HAP-1 (cell line): ENCODE measurements around the gene BAHD1.
A peak's percentile ranks its signal among the peaks of the same experiment; 100 is the strongest.

ENCODE experiments used
- DNase-seq, 2 experiments: peaks; one replicate each; pipeline ENCODE4 v3.0.0-alpha.2; 2016 to 2020; ENCODE audit warnings: low spot score in 2 of 2
- H3K27me3 ChIP-seq: fragments of 250-450 bp; sonication (Bioruptor Pico); 2 replicates; pipeline ENCODE4 v1.5.1; 2020; ENCODE audit warnings: low read depth, mild to moderate bottlenecking, moderate library complexity
- H3K36me3 ChIP-seq: fragments of 250-450 bp; sonication (Bioruptor Pico); replicated peaks from 2 replicates; pipeline ENCODE4 v1.5.1; 2020; ENCODE audit warnings: mild to moderate bottlenecking
- H3K4me1 ChIP-seq: fragments of 250-450 bp; sonication (Bioruptor Pico); 2 replicates; pipeline ENCODE4 v1.5.1; 2020; ENCODE audit warnings: mild to moderate bottlenecking
- H3K4me3 ChIP-seq: fragments of 250-450 bp; sonication (Bioruptor Pico); 2 replicates; pipeline ENCODE4 v1.5.1; 2020; ENCODE audit warnings: mild to moderate bottlenecking, moderate library complexity
- H3K9me3 ChIP-seq: fragments of 250-450 bp; sonication (Bioruptor Pico); 2 replicates; pipeline ENCODE4 v1.5.1; 2020; ENCODE audit warnings: mild to moderate bottlenecking, moderate library complexity
- in situ Hi-C: fragments of 300-500 bp; cut with MboI; formaldehyde crosslinking; loops from 3 replicates; pipeline ENCODE4 v1.14.3; 2020; ENCODE audit warnings: low sequenced_read_pairs, inconsistent platforms, mixed read lengths

BAHD1 gene

DNA sequence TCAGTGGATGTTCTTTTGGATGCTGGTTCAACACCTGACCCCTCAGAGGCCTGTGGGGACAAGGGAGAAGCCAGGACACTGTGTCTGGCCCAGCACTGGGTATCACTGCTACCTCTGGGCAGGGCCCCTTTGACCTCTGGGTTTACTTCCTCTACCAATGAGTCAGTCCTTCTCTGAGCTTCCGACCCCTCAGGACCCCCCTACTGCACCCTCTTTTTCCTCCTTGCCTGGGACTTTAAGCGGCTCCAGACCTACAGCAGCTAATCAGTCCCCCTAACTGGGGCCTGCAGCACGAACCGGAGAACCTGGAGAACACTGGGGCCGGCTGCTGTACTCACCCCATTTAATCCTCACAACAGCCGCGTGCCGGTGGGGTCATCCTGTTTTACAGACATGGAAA lies 33.8 kb downstream of the BAHD1 start:
- no peak overlapping the region for H3K4me3 ChIP-seq
- DNase-seq: no peak
- peaks cover 8% of the 10 kb centered on the region for H3K4me1 ChIP-seq
- in situ Hi-C loops: no loop called here
- H3K36me3 ChIP-seq: no peaks in the 10 kb centered on the region; the same call in 1 of the 2 replicates
- no peaks in the 10 kb centered on the region for H3K9me3 ChIP-seq
- no peaks in the 10 kb centered on the region for H3K27me3 ChIP-seq

DNA sequence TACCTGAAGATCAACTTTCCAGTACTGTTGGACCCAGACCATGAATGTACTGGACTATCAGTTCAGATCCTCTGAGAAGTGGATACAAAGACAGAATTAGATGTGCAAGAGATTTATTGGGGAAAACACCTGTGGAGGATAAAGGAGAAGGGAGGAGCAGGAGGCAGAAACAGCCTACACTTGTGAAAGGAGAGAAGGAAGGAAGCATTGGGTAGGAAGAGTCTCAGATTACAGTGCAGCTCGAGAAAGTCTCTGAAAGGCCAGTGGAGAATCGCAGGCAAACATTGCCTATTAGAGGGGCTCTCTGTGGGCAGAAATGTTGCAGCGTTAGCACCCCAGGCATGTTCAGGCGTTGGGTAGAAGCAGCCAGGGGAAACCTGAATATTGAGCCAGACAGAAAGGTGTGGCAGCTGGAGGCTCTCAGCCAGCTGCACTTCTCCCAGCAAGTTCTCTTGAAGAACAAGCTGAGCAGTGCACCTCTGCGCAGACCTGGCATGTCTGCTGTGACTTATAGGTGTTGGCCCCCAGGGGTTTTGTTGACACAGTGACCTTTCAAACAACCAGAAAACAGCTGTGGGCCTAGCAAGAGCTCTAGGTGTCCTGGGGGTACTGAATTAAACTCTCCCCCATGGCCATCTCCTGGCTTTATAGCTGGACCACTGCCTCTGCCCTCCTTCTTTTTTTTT lies 37.0 kb downstream of the BAHD1 start:
- Histone ChIP-seq H3K4me3 (no peak overlapping the region), H3K4me1 (peaks cover 22% of the 10 kb centered on the region), H3K27me3 (no peaks in the 10 kb centered on the region), H3K9me3 (no peaks in the 10 kb centered on the region), H3K36me3 (no peaks in the 10 kb centered on the region; the same call in 1 of the 2 replicates)
- DNase-seq: no peak
- in situ Hi-C loops: no loop called here

DNA sequence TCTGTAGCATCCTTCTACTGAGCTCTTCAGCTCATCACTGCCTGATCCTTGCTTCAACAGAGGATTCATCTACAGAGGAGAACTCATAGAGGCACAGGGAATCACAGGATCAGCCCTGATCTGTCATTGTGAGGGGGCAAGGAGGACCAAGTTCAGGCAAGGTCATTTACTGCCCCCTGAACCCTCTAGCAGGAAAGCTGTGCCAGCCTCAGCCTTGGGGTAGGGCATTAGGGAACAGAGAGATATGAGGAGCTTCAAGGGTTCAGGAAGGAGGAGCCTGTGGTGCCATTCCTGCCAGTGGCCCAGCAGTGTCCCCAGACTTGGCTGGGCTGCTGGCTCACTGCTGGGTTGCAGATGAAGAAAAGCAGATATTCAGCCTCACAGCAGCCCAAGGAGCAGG lies 38.3 kb downstream of the BAHD1 start:
- Histone ChIP-seq H3K27me3 (no peaks in the 10 kb centered on the region), H3K9me3 (no peaks in the 10 kb centered on the region), H3K4me1 (peaks cover 22% of the 10 kb centered on the region), H3K4me3 (no peak overlapping the region), H3K36me3 (no peaks in the 10 kb centered on the region)
- DNase-seq: no peak
- in situ Hi-C loops: no loop called here

DNA sequence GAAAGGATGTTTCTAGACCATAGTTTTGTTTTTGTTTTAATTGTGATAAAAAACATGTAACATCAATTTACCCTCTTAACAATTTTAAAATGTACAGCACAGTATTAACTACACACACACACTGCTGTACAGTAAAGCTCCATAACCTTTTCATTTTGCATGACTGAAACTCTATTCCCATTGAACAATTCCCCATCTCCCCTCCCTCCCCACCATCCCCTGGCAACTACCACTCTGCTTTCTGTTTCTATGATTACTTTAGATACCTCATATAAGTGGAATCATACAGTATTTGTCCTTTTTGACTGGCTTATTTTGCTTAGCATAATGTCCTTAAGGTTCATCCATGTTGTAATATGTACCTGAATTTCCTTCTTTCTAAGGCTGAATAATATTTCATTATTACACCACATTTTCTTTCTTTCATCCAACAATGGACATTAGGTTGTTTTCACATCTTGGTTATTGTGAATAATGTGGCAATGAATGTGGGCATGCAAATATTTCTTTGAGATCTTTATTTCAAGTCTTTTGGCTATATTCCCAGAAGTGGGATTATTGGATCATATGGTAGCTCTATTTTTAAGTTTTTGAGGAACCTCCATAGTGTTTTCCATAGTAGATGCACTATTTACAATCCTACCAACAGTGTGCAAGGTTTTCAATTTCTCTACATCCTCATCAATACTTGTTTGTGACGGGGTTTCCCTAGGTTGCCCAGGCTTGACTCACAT lies 40.8 kb downstream of the BAHD1 start:
- in situ Hi-C loops: no loop called here
- H3K4me1 ChIP-seq: peaks cover 22% of the 10 kb centered on the region
- no peaks in the 10 kb centered on the region for H3K9me3 ChIP-seq
- peak; percentile 60 to 74 for DNase-seq
- H3K4me3 ChIP-seq: no peak overlapping the region
- H3K36me3 ChIP-seq: no peaks in the 10 kb centered on the region
- no peaks in the 10 kb centered on the region for H3K27me3 ChIP-seq

DNA sequence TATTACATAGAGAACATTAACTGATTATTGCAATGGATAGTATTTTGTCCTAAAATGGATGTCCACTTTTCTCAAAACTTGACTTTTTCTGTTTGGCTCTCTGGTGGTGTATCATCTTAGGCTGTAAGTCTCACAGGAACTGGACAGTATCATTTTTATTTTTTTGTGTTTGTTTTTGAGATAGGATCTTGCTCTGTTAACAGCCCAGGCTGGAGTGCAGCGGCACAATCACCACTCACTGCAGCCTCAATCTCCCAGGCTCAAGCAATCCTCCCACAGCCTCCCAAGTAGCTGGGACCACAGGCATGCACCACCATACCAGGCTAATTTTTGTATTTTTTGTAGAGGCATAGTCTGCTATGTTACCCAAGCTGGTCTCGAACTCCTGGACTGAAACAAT lies 43.2 kb downstream of the BAHD1 start:
- in situ Hi-C loops: no loop called here
- peaks cover 22% of the 10 kb centered on the region for H3K4me1 ChIP-seq
- no peak overlapping the region for H3K4me3 ChIP-seq
- DNase-seq: no peak
- no peaks in the 10 kb centered on the region for H3K27me3 ChIP-seq
- no peaks in the 10 kb centered on the region for H3K36me3 ChIP-seq
- no peaks in the 10 kb centered on the region for H3K9me3 ChIP-seq

DNA sequence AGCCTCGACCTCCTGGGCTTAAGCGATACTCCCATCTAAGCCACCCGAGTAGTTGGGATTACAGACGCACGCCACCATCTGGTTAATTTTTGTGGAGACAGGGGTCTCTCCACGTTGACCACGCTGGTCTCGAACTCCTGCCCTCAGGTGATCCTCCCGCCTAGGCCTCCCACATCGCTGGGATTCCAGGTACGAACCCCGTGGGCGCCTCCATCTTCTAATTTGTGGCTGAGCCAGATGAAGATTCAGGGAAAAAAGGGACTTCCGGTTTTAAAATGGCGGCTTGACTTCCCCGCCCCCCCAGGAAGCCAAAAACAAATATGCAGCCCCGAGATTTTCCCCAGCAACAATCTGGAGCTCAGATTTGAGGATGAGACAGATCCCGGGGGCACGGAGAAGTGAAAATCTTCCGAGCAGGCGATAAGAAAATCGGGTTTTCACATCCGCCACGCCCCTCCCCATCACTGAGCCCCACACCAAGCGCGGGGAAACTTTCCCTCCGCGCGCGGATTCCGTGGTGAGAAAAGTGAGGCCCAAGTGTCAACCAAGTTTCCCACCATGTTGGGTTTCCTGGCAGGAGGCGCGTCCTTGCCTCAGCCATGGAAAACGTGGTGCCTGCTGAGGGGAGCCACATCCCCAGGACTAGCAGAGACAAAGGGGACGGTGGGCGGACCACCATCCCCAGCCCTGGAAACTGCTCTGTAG lies 45.5 kb downstream of the BAHD1 start:
- no peaks in the 10 kb centered on the region for H3K9me3 ChIP-seq
- H3K27me3 ChIP-seq: no peaks in the 10 kb centered on the region
- H3K4me1 ChIP-seq: peaks cover 14% of the 10 kb centered on the region
- no peak for DNase-seq
- H3K4me3 ChIP-seq: no peak overlapping the region
- no peaks in the 10 kb centered on the region for H3K36me3 ChIP-seq
- in situ Hi-C loops: no loop called here

DNA sequence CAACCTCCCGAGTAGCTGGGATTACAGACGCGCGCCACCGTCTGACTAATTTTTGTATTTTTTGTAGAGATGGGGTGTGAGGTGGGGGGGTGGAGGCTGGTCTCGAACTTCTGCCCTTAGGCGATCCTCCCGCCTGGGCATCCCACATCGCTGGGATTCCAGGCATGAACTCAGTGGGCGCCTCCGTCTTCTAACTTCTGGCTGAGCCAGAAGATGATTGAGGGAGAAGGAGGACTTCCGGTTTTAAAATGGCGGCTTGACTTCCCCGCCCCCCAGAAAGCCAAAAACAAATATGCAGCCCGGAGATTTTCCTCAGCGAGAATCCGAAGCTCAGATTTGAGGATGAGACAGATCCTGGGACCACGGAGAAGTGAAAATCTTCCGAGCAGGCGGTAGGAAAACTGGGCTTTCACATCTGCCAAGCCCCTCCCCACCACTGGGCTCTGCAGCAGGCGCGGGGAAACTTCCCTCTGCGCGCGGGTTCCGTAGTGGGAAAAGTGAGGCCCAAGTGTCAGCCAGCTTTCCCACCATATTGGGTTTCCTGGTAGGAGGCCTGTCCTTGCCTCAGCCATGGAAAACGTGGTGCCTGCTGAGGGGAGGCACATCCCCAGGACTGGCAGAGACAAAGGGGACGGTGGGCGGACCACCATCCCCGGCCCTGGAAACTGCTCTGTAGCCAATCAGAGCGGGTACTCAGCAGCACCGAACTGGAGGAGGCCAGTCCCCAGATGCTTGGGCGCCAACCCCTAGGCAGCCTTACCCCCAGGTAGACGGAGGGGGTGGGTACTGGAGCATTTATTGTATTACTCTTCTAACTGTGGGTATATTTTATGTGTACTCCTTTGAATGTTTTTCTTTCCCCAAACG lies 47.3 kb downstream of the BAHD1 start:
- Histone ChIP-seq H3K4me3 (no peak overlapping the region), H3K27me3 (no peaks in the 10 kb centered on the region), H3K36me3 (no peaks in the 10 kb centered on the region), H3K9me3 (no peaks in the 10 kb centered on the region), H3K4me1 (no peaks in the 10 kb centered on the region)
- in situ Hi-C loops: no loop called here
- no peak for DNase-seq

DNA sequence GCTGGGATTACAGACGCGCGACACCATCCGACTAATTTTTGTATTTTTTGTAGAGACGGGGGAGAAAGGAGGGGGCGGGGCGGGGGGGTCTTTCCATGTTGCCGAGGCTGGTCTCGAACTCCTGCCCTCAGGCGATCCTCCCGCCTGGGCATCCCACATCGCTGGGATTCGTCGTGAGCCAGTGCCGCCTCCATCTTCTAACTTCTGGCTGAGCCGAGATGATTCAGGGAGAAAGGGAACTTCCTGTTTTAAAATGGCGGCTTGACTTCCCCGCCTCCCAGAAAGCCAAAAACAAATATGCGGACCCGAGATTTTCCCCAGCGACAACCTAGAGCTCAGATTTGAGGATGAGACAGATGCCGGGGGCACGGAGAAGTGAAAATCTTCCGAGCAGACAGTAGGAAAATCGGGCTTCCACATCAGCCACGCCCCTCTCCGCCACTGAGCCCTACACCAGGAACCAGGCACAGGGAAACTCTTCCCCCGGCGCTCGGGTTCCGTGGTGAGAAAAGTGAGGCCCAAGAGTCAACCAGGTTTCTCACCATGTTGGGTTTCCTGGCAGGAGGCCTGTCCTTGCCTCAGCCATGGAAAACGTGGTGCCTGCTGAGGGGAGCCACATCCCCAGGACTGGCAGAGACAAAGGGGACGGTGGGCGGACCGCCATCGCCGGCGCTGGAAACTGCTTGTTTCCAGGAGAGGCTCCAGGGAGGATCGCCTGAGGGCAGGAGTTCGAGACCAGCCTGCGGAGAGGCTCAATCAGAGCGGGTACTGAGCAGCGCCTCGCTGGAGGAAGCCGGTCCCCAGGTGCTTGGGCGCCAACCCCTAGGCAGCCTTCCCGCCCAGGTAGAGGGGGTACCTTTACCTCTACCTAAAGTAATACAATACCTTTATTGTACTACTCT lies 48.8 kb downstream of the BAHD1 start:
- in situ Hi-C loops: no loop called here
- Histone ChIP-seq H3K4me1 (no peaks in the 10 kb centered on the region), H3K9me3 (no peaks in the 10 kb centered on the region), H3K4me3 (no peak overlapping the region), H3K27me3 (no peaks in the 10 kb centered on the region), H3K36me3 (no peaks in the 10 kb centered on the region)
- DNase-seq: no peak

DNA sequence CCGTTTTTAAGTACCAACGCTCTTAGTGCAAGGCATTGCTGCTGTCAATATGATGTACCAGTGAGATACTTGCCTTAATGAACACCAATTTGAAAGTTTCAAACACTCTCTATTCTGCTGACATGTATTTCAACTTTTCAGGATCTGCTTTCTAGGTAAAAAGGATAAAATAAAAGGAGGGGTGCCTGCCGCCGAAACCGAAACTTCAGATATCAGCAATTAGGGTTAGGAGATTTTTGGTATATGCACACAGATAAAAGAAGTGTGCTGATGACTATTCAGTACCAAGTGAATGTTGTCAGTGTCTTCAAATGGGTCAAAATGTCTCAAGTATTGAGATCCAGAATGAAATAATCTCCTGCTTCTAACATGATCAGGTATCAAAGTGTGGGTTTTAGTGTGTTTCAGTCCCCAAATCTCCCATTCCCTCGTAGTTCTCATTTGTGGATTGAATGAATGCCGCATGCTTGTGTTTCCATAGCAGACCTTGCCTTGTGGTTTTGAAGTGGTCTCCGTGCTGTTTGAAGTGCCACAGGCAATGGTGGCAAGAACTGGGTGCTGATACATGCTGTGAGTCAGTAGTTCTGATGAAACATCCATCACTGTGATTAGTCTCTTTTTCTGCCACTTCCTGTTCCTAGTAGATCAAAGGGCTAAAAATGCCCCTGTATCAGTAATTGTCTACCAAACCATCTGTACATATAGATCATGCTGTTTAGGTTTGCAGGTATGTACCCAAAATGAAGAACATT lies 52.5 kb downstream of the BAHD1 start:
- DNase-seq: no peak
- Histone ChIP-seq H3K4me1 (no peaks in the 10 kb centered on the region), H3K9me3 (no peaks in the 10 kb centered on the region), H3K27me3 (no peaks in the 10 kb centered on the region), H3K36me3 (no peaks in the 10 kb centered on the region), H3K4me3 (no peak overlapping the region)
- in situ Hi-C loops: no loop called here

DNA sequence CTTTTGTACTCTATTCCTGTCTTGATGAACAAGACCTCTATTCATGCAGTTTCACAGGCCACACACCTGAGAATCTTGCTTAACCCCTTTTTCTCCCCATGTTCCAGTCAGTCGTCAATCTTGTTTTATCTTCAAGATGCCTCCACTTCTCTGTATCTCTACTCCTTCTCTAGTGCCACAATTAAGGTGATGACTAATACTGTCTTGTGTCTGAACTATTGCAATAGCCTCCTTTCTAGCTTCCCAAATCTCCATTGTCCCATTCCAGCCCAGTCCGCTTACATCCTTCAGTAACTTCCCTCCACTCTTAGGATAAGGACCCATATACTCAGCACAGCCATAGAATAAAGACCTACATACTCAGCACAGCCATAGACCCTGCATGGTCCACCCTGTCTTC lies 54.8 kb downstream of the BAHD1 start:
- DNase-seq: no peak
- Histone ChIP-seq H3K4me1 (peaks cover 5% of the 10 kb centered on the region), H3K9me3 (no peaks in the 10 kb centered on the region), H3K27me3 (no peaks in the 10 kb centered on the region), H3K36me3 (no peaks in the 10 kb centered on the region), H3K4me3 (no peak overlapping the region)
- in situ Hi-C loops: no loop called here

DNA sequence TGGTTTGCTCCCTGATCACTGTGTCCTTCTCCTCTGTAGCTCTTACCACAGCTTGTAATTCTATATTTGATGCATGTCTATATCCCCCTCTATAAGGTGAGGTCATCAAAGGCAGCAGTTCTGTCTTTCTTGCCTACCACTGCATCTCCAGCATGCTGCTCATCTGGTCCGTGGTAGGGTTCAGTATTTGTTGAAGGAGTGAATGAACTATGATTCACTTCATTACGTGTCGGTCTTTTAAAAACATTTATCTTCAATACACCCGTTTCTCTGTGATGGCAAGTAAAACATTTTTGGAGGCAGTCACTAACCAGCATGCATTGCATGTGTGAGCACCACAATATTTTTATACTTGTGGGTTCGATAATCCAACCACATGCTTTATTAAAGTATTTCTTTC lies 57.7 kb downstream of the BAHD1 start:
- Histone ChIP-seq H3K4me3 (no peak overlapping the region), H3K27me3 (no peaks in the 10 kb centered on the region), H3K36me3 (no peaks in the 10 kb centered on the region), H3K4me1 (peaks cover 15% of the 10 kb centered on the region), H3K9me3 (no peaks in the 10 kb centered on the region)
- DNase-seq: no peak
- in situ Hi-C loops: no loop called here

DNA sequence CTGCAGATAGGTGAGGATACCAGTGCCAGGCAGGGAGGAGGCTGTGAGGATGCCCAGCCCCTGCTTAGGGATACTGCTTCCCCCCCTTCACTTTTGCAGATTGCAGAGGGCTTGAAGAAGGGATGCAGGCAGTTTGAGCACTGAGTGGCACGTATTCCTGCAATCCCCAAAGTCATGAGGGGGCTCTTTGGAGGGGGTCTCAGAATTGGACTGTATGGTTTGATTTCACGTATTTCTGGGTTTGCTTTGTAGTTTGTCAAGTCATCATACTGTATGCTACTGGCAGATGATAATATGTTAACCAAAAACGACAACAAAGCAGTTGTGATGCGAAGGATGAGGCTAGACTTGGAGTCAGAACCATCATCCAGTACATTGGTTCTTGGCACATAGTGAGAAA lies 58.1 kb downstream of the BAHD1 start:
- no peaks in the 10 kb centered on the region for H3K36me3 ChIP-seq
- no peak for DNase-seq
- no peaks in the 10 kb centered on the region for H3K9me3 ChIP-seq
- H3K4me1 ChIP-seq: peaks cover 15% of the 10 kb centered on the region
- H3K27me3 ChIP-seq: no peaks in the 10 kb centered on the region
- no peak overlapping the region for H3K4me3 ChIP-seq
- in situ Hi-C loops: no loop called here
